ENCODE measurements around the gene TMEM222.

The TMEM222 gene

DNA sequence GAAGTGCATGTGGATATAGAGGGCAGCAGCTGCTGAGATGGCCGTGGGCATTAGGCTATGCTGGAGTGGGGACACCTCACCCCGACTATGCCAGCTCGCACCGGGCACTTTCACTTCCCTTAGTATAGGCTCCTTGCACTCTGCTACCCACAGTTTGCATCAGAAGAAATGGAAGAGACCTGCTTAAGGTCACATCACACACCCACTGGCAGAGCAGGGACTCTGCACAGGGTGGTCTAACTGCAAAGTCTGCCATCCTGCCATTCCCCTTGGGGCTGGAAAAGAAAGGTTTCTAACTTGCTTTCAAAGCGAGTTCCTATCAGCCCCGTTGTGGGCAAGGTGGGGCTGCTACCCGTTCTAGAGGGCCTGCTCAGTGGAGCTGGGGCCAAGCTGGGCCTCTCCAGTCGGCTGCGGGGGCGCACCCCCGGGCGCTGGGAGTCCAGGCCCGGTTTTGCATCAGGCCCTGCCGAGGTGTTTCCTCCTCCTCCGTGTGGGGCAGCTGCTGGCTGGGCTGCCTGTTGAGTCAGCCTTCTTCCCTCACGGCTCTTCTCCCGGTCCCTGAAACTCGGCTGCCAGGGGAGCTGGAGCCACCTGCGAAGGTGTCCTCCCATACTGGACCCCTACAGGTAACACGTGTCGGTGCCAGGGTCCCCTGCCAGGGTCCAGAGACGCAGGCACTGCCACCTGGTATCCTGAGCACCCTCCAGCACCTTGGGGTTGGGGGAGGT, 19.7 kb downstream of the TMEM222 start, which contains the start of gene SYTL1:
Gene SYTL1 (plus strand): TSS at position 498 of the 728 bp plus-strand sequence. CDS start 3,313 bp downstream, outside the sequence.
- no peak for DNase-seq (ENCODE audit: low read depth in 2 of 3, low spot score in 1 of 3)

DNA sequence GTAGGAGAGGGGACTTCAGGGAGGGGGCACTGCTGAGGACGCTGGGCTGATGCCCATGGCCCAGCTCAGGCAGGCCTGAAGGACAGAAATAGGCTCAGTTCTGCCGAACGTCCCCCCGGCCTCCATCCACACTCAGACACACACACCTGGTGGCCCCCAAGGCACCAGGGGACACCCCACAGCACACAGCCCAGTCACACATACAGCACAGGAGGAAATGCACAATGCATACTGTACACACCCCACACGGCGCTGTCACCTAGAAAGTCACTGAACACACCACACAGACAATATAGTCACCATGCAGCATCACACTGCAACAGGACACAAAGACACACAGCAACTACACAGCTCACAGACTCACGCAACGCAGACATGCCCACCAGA, 20.4 kb downstream of the TMEM222 start:
- DNase-seq (ENCODE audit: low read depth in 2 of 3, low spot score in 1 of 3) = no peak

DNA sequence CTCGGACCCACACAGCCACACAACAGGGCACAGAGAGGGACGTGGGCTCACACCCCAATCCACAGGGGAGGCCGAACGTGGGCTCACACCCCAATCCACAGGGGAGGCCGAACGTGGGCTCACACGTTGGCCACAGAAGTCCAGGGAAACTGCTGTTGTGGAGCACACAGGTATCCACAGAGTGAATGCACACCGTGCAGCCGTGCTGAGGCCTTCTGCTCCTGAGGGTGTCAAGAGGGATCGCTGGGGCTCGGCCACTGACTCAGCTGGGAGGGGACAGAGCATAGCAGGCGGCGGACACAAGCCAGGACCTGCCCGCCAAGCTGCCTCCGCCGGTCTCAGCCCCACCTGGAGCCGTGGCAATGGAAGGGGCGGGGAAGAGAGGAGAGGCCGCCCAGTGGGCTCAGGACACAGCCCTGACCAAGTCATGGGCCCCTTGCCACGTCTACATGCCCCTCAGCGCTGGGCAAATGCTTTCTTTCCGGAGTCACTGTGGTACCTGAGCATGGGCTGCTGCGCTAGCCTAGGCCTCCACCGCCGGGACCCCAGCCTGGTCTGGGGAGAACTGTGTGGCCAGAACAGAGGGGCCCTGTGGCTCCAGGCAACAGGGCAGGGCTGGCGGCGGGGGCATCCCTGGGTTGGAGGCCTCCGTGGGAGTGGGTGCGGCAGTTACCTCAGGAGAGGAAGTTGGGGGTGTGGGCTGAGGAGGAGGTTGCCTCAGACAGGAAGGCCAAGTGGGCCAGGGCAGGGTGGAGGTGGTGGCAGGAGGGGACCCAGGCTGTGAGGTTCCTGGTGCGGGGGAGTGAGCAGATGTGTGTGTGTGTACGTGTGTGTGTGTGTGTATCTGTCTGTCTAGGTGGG, 21.0 kb downstream of the TMEM222 start:
- DNase-seq (ENCODE audit: low read depth in 2 of 3, low spot score in 1 of 3) = no peak

DNA sequence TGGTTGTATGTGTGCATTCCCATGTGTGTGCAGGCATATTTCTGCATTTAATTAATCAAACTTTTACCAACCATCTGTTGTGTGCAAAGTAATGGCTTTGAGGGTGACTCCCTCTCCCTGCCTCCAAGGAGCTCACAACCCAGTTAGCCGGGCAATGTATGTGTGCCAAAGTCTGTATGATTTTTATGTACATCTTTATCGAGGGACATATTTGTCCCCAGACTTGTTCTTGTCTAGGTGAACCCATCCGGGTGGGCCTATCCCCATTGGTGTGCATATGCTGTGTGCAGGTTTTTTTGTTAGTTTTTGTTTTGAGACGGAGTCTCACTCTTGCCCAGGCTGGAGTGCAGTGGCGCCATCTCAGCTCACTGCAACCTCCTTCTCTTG, 21.7 kb downstream of the TMEM222 start:
- no peak for DNase-seq (ENCODE audit: low read depth in 2 of 3, low spot score in 1 of 3)

DNA sequence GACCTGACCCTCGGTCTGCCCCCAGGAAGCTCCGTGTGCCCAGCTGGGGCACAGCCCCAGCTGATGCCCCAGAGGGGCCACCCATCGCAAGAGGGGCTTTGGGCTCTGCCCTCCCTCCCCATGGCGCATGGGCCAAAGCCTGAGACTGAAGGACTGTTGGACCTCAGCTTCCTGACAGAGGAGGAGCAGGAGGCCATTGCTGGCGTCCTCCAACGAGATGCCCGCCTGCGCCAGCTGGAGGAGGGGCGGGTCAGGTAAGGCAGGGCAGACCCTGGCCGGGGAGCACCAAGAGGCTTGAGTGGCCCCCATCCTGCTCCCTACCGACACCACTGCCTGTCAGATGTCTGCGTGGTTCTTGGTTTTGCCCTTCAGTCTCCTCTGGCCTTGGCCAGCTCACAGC, 23.3 kb downstream of the TMEM222 start:
- DNase-seq (ENCODE audit: low read depth in 2 of 3, low spot score in 1 of 3) = no peak

DNA sequence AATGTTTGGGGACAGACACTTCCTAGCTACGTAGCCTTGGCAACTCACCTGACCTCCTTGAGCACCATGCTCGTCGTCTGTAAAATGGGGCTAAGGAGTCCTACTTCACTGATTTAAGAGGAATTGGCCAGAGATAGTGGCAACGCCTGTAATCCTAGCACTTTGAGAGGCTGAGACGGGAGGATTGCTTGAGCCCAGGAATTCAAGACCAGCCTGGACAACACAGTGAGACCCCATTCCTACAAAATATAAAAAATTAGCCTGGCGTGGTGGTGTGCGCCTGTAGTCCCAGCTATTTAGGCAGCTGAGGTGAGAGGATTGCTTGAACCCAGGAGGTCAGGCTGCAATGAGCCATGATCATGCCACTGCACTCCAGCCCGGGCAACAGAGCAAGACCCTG, 24.4 kb downstream of the TMEM222 start:
- DNase-seq (ENCODE audit: low read depth in 2 of 3, low spot score in 1 of 3) = no peak

DNA sequence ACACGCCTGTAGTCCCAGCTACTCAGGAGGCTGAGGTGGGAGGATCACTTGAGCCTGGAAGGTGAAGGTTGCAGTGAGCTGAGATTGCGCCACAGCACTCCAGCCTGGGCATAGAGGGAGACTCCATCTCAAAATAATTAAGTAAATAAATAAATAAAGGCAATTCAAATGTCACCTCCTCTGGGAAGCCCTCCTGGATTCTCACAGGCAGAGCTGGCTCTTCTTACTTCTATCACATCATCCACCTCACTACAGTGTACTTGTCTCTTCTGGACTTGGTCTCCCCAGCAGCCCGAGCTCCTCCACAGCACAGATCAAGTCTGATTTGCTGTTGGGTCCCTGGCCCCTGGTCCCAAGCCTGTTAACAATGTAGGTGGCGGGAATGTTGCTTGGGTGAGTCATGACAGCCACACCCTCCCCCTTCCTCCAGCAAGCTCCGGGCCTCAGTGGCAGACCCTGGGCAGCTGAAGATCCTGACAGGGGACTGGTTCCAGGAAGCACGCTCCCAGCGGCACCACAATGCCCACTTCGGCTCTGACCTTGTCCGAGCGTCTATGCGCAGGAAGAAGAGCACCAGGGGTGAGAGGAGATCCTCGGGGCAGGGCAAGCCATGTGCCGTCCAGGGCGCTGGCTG, 25.1 kb downstream of the TMEM222 start:
- DNase-seq (ENCODE audit: low read depth in 2 of 3, low spot score in 1 of 3) = no peak

DNA sequence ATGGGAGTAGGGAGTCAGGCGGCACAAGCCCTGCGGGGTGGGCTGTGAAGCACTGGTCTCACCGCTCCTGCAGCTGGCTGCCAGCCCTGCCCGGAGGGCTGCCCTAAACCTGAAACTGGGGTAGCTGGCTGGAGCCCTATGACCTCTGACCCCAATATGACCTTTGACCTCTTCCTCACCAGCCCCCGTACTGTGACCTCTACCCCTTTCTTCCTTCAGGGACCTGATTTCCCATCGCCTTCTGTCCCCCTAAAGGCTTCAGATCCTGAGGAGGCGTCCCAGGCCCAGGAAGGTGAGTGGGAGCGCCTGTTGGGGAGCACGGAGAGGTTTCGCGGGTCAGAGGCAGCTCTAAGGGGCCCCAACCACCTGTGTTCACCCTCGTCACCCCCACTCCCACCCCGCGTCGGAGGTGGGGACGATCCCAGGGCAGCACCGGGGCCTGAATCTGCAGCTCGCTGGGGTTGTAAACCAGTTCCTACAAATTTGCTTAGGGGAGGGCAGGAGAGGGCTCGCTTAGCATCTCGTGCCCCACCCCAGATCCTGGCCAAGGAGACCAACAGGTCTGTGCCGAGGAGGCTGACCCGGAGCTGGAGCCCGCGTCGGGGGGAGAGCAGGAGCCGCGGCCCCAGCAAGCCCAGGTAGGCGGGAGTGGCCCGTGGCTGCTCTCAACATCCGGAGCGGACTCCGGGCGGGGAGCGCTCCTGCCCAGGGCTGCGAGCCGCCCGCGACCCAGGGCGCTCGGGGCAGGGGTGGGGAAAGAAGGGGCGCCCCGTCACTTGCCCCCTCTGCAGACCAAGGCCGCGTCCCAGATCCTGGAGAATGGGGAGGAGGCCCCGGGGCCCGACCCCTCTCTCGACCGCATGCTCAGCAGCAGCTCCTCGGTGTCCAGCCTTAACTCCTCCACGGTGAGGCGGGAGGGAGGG, 27.2 kb downstream of the TMEM222 start:
- no peak for DNase-seq (ENCODE audit: low read depth in 2 of 3, low spot score in 1 of 3)

DNA sequence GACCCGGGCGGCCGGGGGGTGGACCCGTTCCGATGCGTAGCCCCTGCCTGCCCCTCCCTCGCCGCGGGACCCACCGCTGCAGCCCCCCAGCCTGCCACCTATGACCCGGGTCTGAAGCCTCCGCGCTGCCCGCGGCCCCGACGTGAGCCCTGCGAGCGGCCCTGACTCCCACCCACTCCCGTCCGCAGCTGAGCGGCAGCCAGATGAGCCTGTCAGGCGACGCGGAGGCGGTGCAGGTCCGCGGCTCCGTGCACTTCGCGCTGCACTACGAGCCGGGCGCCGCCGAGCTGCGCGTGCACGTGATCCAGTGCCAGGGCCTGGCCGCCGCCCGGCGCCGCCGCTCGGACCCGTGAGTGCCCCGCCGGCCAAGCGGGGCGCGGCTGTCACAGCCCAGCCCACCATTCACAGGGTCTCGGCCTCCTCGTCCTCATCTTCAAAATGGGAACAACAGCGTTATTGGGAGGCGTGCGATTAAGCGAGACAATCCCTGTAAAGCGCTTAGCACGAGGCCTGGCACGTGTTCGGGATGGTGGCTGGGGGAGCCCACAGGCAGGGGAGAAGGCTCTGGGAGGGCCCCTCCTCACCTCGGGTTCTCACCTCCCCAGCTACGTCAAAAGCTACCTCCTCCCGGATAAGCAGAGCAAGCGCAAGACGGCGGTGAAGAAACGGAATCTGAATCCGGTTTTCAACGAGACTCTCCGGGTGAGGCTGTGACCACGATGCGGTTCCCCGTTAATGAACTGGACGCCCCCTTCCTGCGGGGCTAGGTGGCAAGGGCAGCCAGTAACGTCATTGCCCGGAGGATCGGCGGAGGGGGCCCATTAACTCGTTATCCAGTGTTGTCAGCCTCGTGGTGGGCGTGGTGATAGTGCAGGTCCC, 28.1 kb downstream of the TMEM222 start:
- no peak for DNase-seq (ENCODE audit: low read depth in 2 of 3, low spot score in 1 of 3)

DNA sequence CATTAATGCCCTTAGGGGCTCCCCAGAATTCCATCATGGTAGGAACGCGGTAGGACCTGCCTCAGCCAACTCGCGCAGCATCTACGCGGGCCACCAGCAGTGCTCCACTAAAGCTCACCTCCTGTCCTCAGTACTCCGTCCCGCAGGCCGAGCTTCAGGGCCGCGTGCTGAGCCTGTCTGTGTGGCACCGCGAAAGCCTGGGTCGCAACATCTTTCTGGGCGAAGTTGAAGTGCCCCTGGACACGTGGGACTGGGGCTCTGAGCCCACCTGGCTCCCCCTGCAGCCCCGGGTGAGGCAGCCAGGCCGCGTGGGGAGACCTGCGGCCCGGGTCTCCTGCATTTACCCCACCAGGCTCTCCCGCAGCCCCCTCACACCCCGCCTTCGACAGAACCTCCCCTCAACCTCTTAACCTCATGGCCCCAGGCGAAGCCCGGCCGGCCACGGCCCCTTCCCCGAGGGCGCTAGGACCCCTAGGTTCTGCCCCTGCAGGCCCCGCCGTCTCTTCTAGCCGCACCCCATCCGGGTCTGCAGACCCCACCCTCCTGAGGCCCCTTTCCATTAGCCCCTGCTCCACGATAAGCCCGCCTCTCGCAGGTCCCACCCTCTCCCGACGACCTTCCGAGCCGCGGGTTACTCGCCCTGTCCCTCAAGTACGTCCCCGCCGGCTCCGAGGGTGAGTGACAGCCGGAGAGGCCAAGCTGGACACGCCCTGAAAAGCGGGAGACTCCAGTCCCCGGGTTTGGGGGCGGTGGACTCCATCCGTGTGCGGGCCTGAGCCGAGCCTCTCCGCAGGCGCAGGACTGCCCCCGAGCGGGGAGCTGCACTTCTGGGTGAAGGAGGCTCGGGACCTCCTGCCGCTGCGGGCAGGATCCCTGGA, 28.9 kb downstream of the TMEM222 start:
- no peak for DNase-seq (ENCODE audit: low read depth in 2 of 3, low spot score in 1 of 3)

DNA sequence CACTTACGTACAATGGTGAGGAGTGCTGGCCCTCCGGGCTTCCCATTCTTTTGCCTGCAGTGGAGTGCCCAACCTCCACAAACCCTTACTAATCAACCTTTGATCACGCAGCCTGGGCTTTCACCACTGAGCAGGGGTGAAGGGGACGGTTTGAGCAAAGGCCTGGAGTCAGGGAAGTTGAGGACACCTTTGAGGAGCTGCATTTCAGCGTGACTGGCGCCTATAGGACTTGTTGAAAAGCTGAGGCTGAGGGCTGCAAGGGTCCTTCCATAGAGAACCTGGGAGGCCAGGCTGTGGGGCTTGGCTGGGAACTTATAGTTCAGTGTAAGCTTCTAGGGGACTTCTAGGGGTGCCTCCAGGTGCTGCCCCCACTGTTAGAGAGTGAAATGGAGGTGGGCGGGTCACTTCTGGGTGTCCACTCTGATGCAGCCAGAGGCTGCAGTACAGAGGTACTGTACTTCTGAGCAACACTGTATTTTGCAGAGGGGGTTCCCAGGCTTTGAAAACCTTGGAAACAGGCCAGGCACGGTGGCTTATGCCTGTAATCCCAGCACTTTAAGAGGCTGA, 29.7 kb downstream of the TMEM222 start:
- no peak for DNase-seq (ENCODE audit: low read depth in 2 of 3, low spot score in 1 of 3)

DNA sequence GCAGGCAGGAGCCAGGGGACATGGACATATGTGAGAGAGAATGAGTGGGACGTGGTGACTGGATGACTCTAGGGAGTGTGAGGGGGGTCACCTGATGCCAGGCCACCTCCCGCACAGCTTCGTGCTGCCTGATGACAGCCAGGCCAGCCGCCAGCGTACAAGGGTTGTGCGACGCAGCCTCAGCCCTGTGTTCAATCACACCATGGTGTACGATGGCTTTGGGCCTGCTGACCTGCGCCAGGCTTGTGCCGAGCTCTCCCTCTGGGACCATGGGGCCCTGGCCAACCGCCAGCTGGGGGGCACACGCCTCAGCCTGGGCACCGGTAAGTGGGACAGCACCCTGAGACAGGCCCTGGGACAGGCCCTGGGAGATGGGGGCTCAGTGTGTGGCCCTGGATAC, 31.2 kb downstream of the TMEM222 start:
- no peak for DNase-seq (ENCODE audit: low read depth in 2 of 3, low spot score in 1 of 3)

DNA sequence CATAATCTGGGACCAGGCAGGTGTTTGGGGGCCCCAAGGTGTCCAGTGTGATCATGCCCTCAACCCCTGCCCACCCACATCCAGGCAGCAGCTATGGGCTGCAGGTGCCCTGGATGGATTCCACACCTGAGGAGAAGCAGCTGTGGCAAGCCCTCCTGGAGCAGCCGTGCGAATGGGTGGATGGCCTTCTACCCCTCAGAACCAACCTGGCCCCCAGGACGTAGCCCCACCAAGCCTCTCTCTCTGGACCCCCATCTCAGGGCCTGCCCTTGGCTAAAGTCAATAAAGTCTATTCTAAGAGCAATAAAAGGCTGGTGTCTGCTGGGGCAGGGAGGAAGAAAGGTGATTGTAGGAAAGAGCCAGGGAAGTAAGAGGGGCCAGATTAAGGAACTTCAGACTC, 31.7 kb downstream of the TMEM222 start:
- no peak for DNase-seq (ENCODE audit: low read depth in 2 of 3, low spot score in 1 of 3)

DNA sequence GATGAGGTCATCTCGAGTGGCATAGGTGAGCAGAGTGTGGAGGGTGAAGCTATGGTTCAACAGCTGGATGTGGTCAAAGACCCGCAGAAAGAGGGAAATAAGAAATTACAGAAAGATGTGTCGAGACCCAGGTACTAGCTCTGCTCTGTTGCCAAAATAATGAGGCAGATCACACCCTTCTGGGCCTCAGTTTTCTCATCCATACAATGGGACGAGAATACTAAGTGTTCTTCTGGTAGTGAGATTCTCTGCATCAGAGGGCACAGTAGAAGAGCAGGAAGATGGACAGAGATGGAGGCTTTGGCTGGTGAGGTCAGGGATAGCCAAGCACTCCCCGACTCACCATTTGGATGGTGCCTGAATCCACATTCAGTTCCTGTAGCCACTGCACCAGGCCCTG, 33.7 kb downstream of the TMEM222 start:
- DNase-seq (ENCODE audit: low read depth in 2 of 3, low spot score in 1 of 3) = no peak

DNA sequence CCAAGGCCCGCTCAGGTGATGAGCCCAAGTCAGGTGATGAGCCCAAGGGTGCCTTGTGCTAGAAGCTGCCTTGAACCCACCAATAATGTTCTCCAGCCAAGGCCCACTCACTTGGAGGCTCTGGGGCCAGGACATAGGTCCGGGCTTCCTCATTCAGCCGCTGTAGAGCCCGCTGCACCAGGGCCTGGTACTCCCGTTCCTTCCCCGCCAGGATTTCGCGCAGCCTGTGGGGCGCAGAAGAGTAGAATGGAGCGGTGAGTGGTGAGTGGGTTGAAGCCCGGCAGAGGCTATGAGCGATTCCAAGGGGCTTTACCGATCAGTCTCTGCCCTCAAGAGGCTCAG, 34.3 kb downstream of the TMEM222 start:
- no peak for DNase-seq (ENCODE audit: low read depth in 2 of 3, low spot score in 1 of 3)

DNA sequence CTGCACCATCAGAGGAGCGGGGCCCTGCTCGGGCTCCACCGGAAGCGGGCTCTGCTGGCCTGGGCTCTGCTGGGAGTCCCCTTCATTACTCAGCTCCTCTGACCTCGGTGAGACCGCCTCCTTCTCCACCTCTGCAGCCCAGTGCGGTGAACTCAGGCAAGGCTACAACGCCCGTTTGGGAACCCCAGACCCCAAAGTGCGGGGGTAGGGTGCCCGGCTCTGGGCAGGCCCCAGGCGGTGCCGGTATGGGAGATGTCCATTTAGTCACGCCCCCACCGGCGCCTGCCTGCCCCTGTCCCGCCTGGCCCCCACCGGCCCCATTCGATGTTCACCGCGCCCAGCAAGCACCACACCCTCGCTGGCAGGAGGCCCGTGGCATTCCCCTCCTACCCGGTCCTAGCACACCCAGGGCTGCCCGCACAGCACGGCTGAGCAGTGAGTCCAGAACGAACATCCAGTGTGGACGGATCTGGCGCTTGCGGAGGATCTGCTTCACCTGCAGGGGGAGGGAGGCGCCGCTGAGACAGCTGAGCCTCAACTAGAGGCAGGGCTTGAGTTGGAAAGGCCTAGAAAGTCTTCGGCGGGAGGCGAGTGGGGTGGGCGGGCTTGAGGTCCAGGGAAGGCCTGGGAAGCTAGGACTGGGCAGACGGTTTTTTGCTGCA, 34.8 kb downstream of the TMEM222 start:
- no peak for DNase-seq (ENCODE audit: low read depth in 2 of 3, low spot score in 1 of 3)

DNA sequence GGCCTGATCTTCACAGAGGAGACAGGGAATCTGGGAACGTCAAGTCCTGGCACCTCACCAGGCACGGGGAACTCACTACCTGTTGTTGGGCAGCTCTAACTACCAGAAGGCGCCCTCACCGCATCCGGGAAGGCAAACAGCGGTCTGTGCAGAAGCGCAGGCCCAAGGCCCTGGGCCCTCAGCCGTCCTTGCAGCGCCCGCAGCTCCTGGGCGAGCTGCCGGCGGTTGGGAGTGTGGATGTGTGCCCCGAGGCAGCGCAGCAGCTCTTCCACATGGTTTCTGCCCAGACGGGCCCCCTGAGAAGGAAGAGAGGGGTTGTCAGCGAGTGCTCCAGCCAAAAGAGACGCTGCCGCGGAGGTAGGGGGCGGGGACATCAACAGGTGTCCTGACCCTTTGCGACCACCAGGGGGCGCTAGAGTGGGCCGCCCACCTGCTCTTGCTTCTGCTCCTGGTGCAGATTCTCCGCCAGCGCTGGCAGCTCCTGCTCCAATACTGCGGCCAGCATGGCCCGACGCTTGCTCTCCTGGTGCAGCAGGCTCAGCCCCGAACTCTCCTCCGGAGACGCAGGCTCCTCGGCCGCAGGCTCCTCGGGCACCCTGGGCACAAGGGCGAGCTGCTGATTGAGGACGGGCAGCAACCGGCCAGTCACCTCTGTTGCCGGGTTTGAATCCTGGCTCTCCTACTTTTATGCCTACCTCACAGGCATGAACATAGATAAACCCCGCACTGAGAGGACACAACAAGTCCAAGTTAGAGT, 35.5 kb downstream of the TMEM222 start:
- peak; percentile 70 to 84 (median 75) for DNase-seq (ENCODE audit: low read depth in 2 of 3, low spot score in 1 of 3)

Measured in stimulated activated CD4-positive, alpha-beta T cell treated with anti-CD3 and anti-CD28 coated beads, Interleukin-12 subunit alpha, Interleukin-12 subunit beta, amount 100 ng/mL, for 48 hours (primary cell).